ENCODE results near the gene MRPS18B.

The MRPS18B gene

DNA sequence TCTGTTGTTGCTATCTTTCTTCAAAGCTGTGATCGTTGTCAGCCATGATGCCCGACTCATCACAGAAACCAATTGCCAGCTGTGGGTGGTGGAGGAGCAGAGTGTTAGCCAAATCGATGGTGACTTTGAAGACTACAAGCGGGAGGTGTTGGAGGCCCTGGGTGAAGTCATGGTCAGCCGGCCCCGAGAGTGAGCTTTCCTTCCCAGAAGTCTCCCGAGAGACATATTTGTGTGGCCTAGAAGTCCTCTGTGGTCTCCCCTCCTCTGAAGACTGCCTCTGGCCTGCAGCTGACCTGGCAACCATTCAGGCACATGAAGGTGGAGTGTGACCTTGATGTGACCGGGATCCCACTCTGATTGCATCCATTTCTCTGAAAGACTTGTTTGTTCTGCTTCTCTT is 27.1 kb upstream of the MRPS18B start:
- CTCF ChIA-PET = interaction anchor here (0.7 to 1.4 kb wide), 7 partner anchors 9 to 109 kb away, joined by 3 to 6 read pairs (median 3); partner anchors contain the start of gene ABCF1
- no peak for DNase-seq (ENCODE audit: extremely low spot score)
- POLR2A ChIA-PET = interaction anchor here (1.0 to 2.6 kb wide), 2 partner anchors 23 to 96 kb away, joined by 4 to 12 read pairs; no protein-coding TSS in a partner anchor
- TF ChIP-seq, protein P1, sequence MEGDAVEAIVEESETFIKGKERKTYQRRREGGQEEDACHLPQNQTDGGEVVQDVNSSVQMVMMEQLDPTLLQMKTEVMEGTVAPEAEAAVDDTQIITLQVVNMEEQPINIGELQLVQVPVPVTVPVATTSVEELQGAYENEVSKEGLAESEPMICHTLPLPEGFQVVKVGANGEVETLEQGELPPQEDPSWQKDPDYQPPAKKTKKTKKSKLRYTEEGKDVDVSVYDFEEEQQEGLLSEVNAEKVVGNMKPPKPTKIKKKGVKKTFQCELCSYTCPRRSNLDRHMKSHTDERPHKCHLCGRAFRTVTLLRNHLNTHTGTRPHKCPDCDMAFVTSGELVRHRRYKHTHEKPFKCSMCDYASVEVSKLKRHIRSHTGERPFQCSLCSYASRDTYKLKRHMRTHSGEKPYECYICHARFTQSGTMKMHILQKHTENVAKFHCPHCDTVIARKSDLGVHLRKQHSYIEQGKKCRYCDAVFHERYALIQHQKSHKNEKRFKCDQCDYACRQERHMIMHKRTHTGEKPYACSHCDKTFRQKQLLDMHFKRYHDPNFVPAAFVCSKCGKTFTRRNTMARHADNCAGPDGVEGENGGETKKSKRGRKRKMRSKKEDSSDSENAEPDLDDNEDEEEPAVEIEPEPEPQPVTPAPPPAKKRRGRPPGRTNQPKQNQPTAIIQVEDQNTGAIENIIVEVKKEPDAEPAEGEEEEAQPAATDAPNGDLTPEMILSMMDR (IDR thresholded peaks at IDR 0.05; ENCODE audit: control extremely low read depth, extremely low read depth, low read depth, missing control alignments) = no peak

DNA sequence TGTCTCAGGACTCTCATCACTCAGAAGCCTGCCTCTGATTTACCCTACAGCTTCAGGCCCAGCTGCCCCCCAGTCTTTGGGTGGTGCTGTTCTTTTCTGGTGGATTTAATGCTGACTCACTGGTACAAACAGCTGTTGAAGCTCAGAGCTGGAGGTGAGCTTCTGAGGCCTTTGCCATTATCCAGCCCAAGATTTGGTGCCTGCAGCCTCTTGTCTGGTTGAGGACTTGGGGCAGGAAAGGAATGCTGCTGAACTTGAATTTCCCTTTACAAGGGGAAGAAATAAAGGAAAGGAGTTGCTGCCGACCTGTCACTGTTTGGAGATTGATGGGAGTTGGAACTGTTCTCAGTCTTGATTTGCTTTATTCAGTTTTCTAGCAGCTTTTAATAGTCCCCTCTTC is 26.6 kb upstream of the MRPS18B start:
- ChIA-PET CTCF (interaction anchor here (0.8 to 1.4 kb wide), 5 partner anchors 8 to 109 kb away, joined by 3 to 5 read pairs (median 3); no protein-coding TSS in a partner anchor), POLR2A (interaction anchor here (1.0 to 2.6 kb wide), 2 partner anchors 23 to 97 kb away, joined by 4 to 12 read pairs; no protein-coding TSS in a partner anchor)
- TF ChIP-seq, protein P1 (IDR thresholded peaks at IDR 0.05; ENCODE audit: control extremely low read depth, extremely low read depth, low read depth, missing control alignments) = no peak
- no peak for DNase-seq (ENCODE audit: extremely low spot score)

DNA sequence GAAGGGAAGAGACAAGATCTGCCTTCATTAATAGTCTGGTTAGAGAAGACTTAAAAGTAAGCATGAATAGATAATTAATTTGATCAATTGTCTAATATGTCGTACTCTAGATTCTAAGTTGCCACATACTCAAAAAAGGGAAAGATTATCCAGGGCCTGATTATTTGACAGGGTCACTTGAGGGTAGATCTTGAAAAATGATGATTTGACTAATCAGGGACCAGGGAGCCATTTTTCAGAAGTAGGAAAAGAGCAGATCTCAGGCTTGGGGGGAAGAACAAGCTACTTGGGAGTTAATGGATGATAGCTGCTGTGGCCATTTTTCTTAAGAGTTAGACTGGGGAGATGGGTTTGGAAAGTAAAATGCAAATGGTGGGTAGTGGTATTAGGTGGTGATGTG is 25.4 kb upstream of the MRPS18B start:
- POLR2A ChIA-PET = interaction anchor here (0.6 to 1.1 kb wide), 3 partner anchors 18 to 167 kb away, joined by 3 read pairs; no protein-coding TSS in a partner anchor
- CTCF ChIA-PET = interaction anchor here (0.7 to 1.6 kb wide), 6 partner anchors 9 to 229 kb away, joined by 3 to 7 read pairs (median 4); no protein-coding TSS in a partner anchor
- DNase-seq (ENCODE audit: extremely low spot score) = no peak
- TF ChIP-seq, protein P1 (IDR thresholded peaks at IDR 0.05; ENCODE audit: control extremely low read depth, extremely low read depth, low read depth, missing control alignments) = no peak

DNA sequence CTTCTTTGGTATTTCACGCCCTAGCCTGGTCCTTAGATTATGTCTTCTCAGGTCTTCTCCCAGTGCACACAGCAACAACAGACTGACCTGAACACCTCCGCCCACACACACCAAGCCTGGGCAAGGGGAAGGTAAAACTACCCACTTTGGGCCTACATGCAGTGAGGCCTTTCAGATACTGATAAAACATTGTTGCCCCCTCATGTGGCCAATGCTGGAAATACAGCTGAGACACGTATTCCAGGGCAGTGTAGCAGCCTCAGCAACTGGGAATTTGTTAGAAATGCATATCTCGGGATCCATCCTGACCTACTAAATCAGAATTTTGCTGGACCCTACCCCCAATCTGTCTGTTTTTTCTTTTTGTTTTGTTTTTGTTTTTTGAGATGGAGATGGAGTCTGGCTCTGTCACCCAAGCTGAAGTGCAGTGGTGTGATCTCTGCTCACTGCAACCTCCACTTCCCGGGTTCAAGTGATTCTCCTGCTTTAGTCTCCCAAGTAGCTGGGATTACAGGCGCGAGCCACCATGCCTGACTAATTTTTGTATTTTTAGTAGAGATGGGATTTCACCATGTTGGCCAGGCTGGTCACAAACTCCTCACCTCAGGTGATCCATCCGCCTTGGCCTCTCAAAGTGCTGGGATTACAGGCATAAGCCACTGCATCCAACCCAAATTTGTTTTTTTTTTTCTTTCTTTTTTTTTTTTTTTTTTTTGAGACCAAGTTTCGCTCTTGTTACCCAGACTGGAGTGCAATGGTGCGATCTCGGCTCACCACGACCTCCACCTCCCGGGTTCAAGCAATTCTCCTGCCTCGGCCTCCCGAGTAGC is 20.1 kb upstream of the MRPS18B start:
- ChIA-PET CTCF (interaction anchor here (0.7 to 8.5 kb wide), 45 partner anchors 9 to 490 kb away, joined by 3 to 93 read pairs (median 4); partner anchors contain the start of genes ABCF1, DHX16, MDC1 and PRR3), POLR2A (interaction anchor here (0.6 to 5.9 kb wide), 3 partner anchors 8 to 275 kb away, joined by 5 to 72 read pairs (median 9); no protein-coding TSS in a partner anchor)
- peak; percentile 78 for DNase-seq (ENCODE audit: extremely low spot score)
- TF ChIP-seq, protein P1 (IDR thresholded peaks at IDR 0.05; ENCODE audit: control extremely low read depth, extremely low read depth, low read depth, missing control alignments) = peak; percentile 77

DNA sequence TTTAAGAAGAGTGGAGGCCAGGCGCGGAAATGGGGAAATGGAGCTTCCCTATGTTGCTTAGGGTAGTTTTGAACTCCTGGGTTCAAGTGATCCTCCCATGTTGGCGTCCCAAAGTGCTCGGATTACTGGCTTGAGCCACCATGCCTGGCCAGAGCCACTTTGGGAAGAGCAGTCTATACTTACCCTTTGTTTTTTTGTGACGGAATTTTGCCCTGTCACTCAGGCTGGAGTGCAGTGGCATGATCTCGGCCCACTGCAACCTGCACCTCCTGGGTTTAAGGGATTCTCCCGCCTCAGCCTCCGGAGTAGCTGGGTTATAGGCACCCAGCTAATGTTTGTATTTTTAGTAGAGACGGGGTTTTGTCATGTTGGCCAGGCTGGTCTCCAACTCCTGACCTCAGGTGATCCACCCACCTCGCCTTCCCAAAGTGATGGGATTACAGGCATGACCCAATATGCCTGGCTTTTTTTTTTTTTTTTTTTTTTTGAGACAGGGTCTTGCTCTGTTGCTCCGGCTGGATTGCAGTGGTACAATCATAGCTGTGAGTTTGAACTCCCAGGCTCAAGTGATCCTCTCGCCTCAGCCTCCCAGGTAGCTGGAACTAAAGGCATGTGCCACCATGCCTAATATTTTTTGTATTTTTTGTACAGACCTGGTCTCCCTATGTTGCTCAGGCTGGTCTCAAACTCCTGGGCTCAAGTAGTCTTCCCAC is 18.6 kb upstream of the MRPS18B start:
- TF ChIP-seq, protein P1 (IDR thresholded peaks at IDR 0.05; ENCODE audit: control extremely low read depth, extremely low read depth, low read depth, missing control alignments) = no peak
- DNase-seq (ENCODE audit: extremely low spot score) = no peak
- POLR2A ChIA-PET = interaction anchor here (0.7 to 5.9 kb wide), 2 partner anchors 15 to 118 kb away, joined by 3 to 72 read pairs; partner anchors contain the start of gene MDC1
- CTCF ChIA-PET = interaction anchor here (1.0 to 8.5 kb wide), 9 partner anchors 8 to 118 kb away, joined by 3 to 93 read pairs (median 46); no protein-coding TSS in a partner anchor

Data from GM10248 (cell line).